KMS-11 (cell line): ENCODE results near the gene TMEM221.

Experiments used
- H2AFZ ChIP-seq: fragments of 200-600 bp; sonication (generic); 2 replicates; pipeline ENCODE4 v1.6.1; 2016; ENCODE audit warnings: antibody characterized with exemption, mixed run types, low read depth
- H3K27ac ChIP-seq: fragments of 200-600 bp; sonication (generic); 2 replicates; pipeline ENCODE4 v1.6.1; 2016; ENCODE audit warnings: mild to moderate bottlenecking, mixed run types
- H3K27me3 ChIP-seq: fragments of 200-600 bp; sonication (generic); 2 replicates; pipeline ENCODE4 v1.6.1; 2017; ENCODE audit warnings: mild to moderate bottlenecking, low read depth, mixed run types, moderate library complexity; ENCODE audit not compliant: insufficient read depth
- H3K36me3 ChIP-seq: fragments of 200-600 bp; sonication (generic); 2 replicates; pipeline ENCODE4 v1.6.1; 2017; ENCODE audit warnings: mild to moderate bottlenecking, mixed run types; ENCODE audit not compliant: insufficient read depth
- H3K4me1 ChIP-seq: fragments of 200-600 bp; sonication (generic); 2 replicates; pipeline ENCODE4 v1.6.1; 2016; ENCODE audit warnings: mild to moderate bottlenecking, low read depth, mixed run types; ENCODE audit not compliant: poor library complexity, severe bottlenecking
- H3K4me2 ChIP-seq: fragments of 200-600 bp; sonication (generic); 2 replicates; pipeline ENCODE4 v1.7.0; 2016; ENCODE audit warnings: mild to moderate bottlenecking, mixed run types
- H3K4me3 ChIP-seq: fragments of 200-600 bp; sonication (generic); IDR thresholded peaks from 2 replicates; pipeline ENCODE4 v1.6.1; 2017; ENCODE audit warnings: low read depth, low read length, mixed read lengths; ENCODE audit not compliant: insufficient read depth
- H3K79me2 ChIP-seq: fragments of 200-600 bp; sonication (generic); 2 replicates; pipeline ENCODE4 v1.6.1; 2016; ENCODE audit warnings: low read depth, mixed run types; ENCODE audit not compliant: insufficient read depth
- H3K9ac ChIP-seq: fragments of 200-600 bp; sonication (generic); 2 replicates; pipeline ENCODE4 v1.6.1; 2016; ENCODE audit warnings: mild to moderate bottlenecking, mixed run types
- H4K20me1 ChIP-seq: fragments of 200-600 bp; sonication (generic); 2 replicates; pipeline ENCODE4 v1.6.1; 2016; ENCODE audit warnings: mild to moderate bottlenecking, mixed run types; ENCODE audit not compliant: insufficient read depth
- TF ChIP-seq, protein P1 (sequence below): fragments of 200-600 bp; sonication (generic); conservative IDR thresholded peaks from 2 replicates; pipeline ENCODE4 v1.6.1; 2017; ENCODE audit warnings: low read depth, mild to moderate bottlenecking, antibody characterized with exemption, low read length, moderate library complexity, mixed read lengths

TMEM221 gene

DNA sequence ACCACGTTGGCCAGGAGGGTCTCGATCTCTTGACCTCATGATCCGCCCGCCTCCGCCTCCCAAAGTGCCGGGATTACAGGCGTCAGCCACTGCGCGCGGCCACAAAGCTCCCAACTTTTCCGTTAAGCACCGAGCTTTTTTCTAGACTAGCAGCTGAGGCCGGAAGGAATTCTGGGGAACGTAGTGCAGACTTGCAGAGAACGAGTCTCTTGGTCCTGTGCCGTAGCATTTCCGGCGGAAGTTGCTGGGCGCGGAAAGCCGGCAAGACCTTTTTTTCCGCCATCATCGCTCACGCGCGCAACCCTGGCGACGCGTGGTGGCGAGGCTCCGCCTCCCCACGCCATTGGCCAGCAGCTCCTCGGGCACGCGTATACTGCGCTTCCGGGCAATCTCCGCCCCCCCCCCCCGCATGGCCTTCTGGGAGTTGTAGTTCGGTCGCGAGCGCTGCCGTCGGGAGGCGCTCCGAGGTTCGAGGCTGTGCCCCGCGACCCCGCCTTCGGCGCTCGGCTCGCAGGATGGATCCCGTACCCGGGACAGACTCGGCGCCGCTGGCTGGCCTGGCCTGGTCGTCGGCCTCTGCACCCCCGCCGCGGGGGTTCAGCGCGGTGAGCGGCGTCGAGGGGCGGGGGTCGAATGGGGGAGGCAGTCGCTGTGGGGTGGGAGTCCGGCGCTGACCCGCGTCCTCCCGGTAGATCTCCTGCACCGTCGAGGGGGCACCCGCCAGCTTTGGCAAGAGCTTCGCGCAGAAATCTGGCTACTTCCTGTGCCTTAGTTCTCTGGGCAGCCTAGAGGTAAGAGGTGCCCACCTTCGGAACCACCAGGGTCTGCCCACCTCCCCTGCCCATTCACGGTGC lies 28.6 kb downstream of the TMEM221 start, which contains the start of gene MVB12A:
TSS of gene MVB12A (plus strand) at position 427 of the 854 bp plus-strand sequence. CDS start at position 516, 89 bp downstream.
- H3K9ac ChIP-seq, result peak within 1 kb of the TSS; percentile 53; the same call in 1 of the 2 replicates
- H4K20me1 ChIP-seq, result no peaks in the 10 kb centered on the region
- no peaks in the 10 kb centered on the region for H3K79me2 ChIP-seq
- peak within 1 kb of the TSS; percentile 24; the same call in 1 of the 2 replicates for H3K27ac ChIP-seq
- peak within 1 kb of the TSS; percentile 78 for H3K4me2 ChIP-seq
- H3K36me3 ChIP-seq, result no peaks in the 10 kb centered on the region
- peak within 1 kb of the TSS; percentile 86 for H2AFZ ChIP-seq
- H3K4me1 ChIP-seq, result peaks cover 13% of the 10 kb centered on the region
- TF ChIP-seq, protein P1, sequence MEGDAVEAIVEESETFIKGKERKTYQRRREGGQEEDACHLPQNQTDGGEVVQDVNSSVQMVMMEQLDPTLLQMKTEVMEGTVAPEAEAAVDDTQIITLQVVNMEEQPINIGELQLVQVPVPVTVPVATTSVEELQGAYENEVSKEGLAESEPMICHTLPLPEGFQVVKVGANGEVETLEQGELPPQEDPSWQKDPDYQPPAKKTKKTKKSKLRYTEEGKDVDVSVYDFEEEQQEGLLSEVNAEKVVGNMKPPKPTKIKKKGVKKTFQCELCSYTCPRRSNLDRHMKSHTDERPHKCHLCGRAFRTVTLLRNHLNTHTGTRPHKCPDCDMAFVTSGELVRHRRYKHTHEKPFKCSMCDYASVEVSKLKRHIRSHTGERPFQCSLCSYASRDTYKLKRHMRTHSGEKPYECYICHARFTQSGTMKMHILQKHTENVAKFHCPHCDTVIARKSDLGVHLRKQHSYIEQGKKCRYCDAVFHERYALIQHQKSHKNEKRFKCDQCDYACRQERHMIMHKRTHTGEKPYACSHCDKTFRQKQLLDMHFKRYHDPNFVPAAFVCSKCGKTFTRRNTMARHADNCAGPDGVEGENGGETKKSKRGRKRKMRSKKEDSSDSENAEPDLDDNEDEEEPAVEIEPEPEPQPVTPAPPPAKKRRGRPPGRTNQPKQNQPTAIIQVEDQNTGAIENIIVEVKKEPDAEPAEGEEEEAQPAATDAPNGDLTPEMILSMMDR, result no peak
- H3K27me3 ChIP-seq, result no peaks in the 10 kb centered on the region
- no peak within 1 kb of the TSS for H3K4me3 ChIP-seq

DNA sequence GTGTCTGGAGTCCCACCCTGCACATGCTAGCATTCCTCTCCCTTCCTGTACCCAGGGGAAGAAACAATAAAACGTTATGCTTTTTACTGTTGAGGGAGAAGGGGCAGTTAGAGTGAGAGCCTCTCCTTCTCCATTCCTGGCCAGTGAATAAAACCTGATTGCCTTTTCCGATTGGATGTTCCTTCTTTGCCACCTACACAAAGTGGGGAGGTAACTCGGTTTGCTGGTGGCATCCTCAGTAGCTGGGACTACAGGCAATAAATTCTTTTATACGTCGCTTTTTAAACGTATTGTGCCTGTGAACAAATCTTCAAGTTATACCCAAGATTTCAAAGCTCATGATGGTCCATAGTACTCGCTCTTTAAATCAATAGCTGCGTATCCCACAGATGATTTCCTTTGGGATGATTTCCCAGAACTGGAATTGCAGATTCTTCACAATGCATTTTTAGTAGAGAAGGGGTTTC lies 29.3 kb downstream of the TMEM221 start:
- H3K36me3 ChIP-seq, result no peaks in the 10 kb centered on the region
- H2AFZ ChIP-seq, result peak overlapping the region; percentile 63
- no peaks in the 10 kb centered on the region for H4K20me1 ChIP-seq
- no peaks in the 10 kb centered on the region for H3K79me2 ChIP-seq
- peaks cover 15% of the 10 kb centered on the region for H3K4me1 ChIP-seq
- TF ChIP-seq, protein P1, result no peak
- H3K9ac ChIP-seq, result peak overlapping the region; percentile 12; the same call in 1 of the 2 replicates
- H3K4me3 ChIP-seq, result no peak overlapping the region
- H3K4me2 ChIP-seq, result peak overlapping the region; percentile 65
- H3K27me3 ChIP-seq, result no peaks in the 10 kb centered on the region
- H3K27ac ChIP-seq, result no peak overlapping the region

DNA sequence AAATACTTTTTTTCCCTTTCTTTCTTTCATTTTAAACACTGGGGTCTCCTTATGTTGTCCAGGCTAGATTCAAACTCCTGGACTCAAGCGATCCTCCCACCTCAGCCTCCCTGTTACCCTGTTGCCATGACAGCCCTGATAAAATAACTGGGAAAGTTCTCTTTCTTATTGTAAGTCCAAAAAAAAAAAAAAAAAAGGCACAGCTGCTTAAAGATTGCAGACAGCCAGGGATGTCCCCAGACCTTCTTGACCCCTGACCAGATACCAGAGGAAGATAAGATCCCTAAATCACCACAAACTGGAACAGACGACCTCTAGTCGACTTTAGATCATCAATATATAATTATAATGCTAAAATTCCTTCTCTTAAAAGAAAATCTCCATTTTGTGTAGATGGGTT lies 29.8 kb downstream of the TMEM221 start:
- Histone ChIP-seq H3K36me3 (no peaks in the 10 kb centered on the region), H2AFZ (peak overlapping the region; percentile 63; the same call in 1 of the 2 replicates), H4K20me1 (no peaks in the 10 kb centered on the region), H3K4me2 (peak overlapping the region; percentile 65), H3K79me2 (no peaks in the 10 kb centered on the region), H3K4me1 (peaks cover 19% of the 10 kb centered on the region), H3K27ac (no peak overlapping the region), H3K4me3 (no peak overlapping the region), H3K27me3 (no peaks in the 10 kb centered on the region), H3K9ac (no peak overlapping the region)
- TF ChIP-seq, protein P1, result no peak

DNA sequence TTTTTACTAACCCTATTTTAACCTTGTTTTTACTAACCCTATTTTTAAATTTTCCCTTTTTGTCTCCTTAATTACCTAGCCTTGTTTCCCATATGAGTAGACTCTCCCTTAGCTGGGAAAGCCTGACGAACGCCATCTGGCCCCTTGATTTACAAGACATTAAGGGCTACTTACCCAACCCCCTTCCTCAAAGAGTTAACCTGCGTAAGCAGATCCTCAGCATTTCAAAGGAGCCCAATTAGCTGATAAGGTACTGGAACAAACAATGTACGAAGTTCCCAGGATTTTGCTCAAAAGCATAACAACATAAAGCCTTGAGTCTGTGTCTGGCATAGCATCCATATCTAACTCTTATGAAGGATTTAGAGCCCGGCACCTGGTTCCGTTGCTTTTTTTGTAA lies 33.3 kb downstream of the TMEM221 start:
- Histone ChIP-seq H3K4me1 (peaks cover 40% of the 10 kb centered on the region), H3K36me3 (no peaks in the 10 kb centered on the region), H3K4me2 (no peak overlapping the region), H3K79me2 (no peaks in the 10 kb centered on the region), H3K27me3 (no peaks in the 10 kb centered on the region), H3K9ac (no peak overlapping the region), H4K20me1 (no peaks in the 10 kb centered on the region), H3K27ac (no peak overlapping the region), H3K4me3 (no peak overlapping the region), H2AFZ (no peak overlapping the region)
- TF ChIP-seq, protein P1, result no peak
